ENCODE results near the gene SLC8A1.

Gene SLC8A1

DNA sequence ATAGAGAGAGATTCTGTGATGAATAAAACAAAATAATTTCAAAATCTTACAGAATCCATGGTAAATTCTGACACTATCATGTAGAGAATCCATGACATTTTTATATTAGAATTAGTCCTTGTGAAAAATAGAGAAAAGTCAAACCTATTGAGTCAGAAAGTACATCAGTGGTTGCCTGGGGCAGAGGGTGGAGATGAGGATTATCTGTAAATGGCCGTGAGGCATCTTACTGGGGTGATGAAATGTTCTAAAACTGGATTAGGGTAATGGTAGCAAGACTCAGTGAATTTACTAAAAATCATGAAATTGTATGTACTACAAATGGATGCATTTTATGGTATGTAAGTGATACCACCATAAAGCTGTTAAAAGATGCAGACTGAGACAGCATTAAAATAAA, 323.1 kb downstream of the SLC8A1 start:
- no peak for DNase-seq (ENCODE audit: low read depth)
- TF ChIP-seq, protein P1, sequence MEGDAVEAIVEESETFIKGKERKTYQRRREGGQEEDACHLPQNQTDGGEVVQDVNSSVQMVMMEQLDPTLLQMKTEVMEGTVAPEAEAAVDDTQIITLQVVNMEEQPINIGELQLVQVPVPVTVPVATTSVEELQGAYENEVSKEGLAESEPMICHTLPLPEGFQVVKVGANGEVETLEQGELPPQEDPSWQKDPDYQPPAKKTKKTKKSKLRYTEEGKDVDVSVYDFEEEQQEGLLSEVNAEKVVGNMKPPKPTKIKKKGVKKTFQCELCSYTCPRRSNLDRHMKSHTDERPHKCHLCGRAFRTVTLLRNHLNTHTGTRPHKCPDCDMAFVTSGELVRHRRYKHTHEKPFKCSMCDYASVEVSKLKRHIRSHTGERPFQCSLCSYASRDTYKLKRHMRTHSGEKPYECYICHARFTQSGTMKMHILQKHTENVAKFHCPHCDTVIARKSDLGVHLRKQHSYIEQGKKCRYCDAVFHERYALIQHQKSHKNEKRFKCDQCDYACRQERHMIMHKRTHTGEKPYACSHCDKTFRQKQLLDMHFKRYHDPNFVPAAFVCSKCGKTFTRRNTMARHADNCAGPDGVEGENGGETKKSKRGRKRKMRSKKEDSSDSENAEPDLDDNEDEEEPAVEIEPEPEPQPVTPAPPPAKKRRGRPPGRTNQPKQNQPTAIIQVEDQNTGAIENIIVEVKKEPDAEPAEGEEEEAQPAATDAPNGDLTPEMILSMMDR (IDR thresholded peaks at IDR 0.05; ENCODE audit: low read depth, low read length, missing control alignments): no peak
- no peak overlapping the region for H3K4me3 ChIP-seq (ENCODE audit: low read depth, low read length)

DNA sequence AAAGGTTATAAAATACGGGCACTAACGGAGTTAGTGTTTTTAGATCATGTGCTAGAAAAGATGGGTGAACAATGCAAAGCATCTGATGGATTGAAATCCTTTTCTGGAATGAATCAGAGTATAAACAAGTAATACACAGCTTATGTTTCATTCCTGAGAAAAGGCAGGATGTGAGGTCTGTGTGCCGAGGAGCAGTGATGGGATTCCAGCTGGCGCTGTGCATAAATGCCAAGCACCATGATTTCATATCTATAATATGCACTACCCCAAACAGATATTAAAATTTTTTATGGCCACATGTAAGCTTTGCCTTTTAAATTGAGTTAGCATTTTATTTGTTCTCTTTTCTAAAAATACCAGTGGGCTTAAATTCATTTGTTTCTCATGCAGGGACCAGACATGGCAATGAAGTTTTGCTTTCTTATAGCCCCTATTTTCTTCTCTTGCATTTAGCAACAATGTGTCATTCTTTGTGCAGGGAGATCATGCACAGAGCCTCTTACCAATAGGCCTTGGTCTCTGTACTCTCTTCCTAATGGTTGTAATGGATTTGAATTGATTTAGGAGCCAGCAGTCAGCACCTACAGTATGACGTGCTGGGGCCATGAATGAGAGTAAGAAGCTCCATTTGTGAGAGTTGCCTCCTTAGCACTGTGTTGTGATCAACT, 323.9 kb downstream of the SLC8A1 start:
- DNase-seq (ENCODE audit: low read depth): no peak
- TF ChIP-seq, protein P1 (IDR thresholded peaks at IDR 0.05; ENCODE audit: low read depth, low read length, missing control alignments): no peak
- H3K4me3 ChIP-seq (ENCODE audit: low read depth, low read length): no peak overlapping the region

DNA sequence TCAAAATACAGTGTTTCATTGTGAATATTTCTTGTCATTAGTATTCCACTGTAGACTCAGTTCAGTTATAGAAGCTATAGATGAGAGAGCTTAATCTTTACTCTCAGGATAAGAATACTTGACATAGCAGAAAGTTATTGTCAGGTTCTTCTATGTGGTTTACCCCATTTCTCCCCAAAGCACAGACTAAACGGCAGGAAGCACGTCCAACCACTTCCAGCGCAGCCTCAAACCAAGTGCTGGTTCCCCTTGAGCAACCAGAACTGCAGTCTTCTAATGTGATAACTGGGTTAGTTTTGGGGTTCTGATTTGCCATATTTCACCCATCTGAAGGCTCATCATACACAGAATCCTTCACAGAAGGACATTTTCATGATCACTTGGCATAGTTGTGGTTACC, 324.7 kb downstream of the SLC8A1 start:
- H3K4me3 ChIP-seq (ENCODE audit: low read depth, low read length): no peak overlapping the region
- TF ChIP-seq, protein P1 (IDR thresholded peaks at IDR 0.05; ENCODE audit: low read depth, low read length, missing control alignments): no peak
- DNase-seq (ENCODE audit: low read depth): no peak

DNA sequence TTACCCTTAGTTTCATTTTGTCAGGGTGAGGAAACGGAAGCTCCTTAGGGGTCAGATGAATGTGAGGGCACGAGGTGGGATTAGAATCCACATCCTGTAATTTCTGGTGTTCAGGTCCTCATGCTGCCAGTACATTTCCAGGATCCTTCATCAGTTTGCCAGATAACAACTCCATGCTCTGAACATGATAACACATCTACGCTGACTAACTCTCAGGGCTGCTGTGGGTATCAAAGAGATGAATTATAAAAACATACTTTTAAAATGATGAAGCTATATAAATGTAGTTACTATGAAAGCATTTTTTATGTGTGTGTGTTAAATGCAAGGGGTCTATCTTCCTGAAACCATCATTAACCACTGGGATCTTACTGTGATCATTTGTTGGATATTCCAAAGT, 325.9 kb downstream of the SLC8A1 start:
- TF ChIP-seq, protein P1 (IDR thresholded peaks at IDR 0.05; ENCODE audit: low read depth, low read length, missing control alignments): no peak
- no peak for DNase-seq (ENCODE audit: low read depth)
- no peak overlapping the region for H3K4me3 ChIP-seq (ENCODE audit: low read depth, low read length)

DNA sequence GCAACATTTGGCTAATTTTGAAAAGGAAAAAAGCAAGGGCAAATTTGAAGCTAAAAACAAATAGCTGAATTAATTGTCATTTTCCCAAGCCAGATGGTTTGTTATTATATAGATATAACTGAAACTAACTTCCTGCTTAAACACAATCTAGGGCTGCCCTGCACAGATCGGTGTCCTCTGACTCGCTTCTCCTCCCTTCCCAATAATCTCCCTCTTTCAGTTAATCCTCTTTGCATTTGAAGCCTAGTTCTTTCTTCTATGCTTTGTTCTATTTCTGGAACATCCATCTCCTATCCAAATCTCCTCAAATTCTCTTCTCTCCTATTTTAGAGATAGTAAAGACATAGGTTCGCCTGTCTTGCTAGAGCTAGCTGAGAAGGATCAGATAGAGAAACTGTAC, 328.1 kb downstream of the SLC8A1 start:
- DNase-seq (ENCODE audit: low read depth): no peak
- TF ChIP-seq, protein P1 (IDR thresholded peaks at IDR 0.05; ENCODE audit: low read depth, low read length, missing control alignments): no peak
- H3K4me3 ChIP-seq (ENCODE audit: low read depth, low read length): no peak overlapping the region

DNA sequence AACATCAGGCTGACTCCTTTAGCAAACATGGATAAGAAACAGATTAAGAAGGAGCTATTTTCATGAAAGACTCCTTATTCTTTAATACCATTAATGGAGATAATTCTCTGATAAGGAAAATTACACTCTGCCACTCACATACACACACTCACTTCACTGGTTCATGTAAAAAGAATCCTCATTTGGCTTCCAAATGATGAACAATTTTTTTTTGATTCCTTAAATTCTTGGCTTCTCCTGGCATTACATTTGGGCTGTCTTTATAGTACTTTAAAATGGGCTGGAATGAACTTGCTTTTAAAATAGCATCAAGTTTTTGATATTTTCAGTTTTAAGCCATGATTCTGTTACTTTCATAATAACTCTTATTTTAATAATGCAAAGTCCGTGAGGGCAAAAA, 328.6 kb downstream of the SLC8A1 start:
- no peak for DNase-seq (ENCODE audit: low read depth)
- TF ChIP-seq, protein P1 (IDR thresholded peaks at IDR 0.05; ENCODE audit: low read depth, low read length, missing control alignments): no peak

DNA sequence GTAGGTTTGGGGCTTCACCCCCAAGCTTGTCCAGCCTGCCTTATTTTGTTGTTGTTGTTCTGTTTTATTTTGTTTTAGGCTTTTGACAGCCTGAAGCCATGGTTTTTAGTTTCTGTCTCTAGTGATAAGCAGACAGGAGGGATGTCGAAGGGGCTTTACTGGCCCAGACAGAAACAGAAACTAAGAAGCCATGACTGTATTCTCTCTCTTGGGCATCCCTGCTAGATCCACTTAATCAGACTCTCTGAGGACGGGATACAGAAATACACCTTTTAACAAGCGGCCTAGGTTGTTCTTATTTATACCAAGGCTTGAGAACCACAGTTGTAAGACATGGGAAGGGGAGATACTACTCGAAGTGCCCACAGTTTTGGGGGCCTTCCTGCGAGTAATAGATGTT, 330.9 kb downstream of the SLC8A1 start:
- no peak overlapping the region for H3K4me3 ChIP-seq (ENCODE audit: low read depth, low read length)
- TF ChIP-seq, protein P1 (IDR thresholded peaks at IDR 0.05; ENCODE audit: low read depth, low read length, missing control alignments): no peak
- no peak for DNase-seq (ENCODE audit: low read depth)

More for the DNA sequence above, 328.6 kb downstream of the SLC8A1 start:
- H3K4me3 ChIP-seq (ENCODE audit: low read depth, low read length): no peak overlapping the region

All from GM12864 (cell line).